Inflammatory macrophage treated with lipopolysaccharide for 4 hours (primary cell): ENCODE data around the gene OR9Q1.
"Not testable (repeated sequence)": the region's sequence is repeated elsewhere in the genome, so short reads cannot be mapped to it uniquely, and the experiment has no call there.

Source experiments
- DNase-seq: peaks from one replicate; pipeline ENCODE4 v3.0.0-alpha.2; 2020

Gene OR9Q1

GRCh38 chr11:58152781-58153180, 129.1 kb downstream of the OR9Q1 start:
- DNase-seq: no peak

GRCh38 chr11:58164389-58164788, 140.7 kb downstream of the OR9Q1 start:
- no peak for DNase-seq

- no peak for DNase-seq
Observed at GRCh38 chr11:58164990-58165389, 141.3 kb downstream of the OR9Q1 start.

GRCh38 chr11:58165504-58166106, 141.9 kb downstream of the OR9Q1 start:
- DNase-seq: no peak

- no peak for DNase-seq
Observed at GRCh38 chr11:58177409-58178054, 153.9 kb downstream of the OR9Q1 start.

GRCh38 chr11:58178444-58178843, 154.8 kb downstream of the OR9Q1 start:
- no peak for DNase-seq

- DNase-seq: no peak
Observed at GRCh38 chr11:58179648-58180047, 156.0 kb downstream of the OR9Q1 start.

GRCh38 chr11:58186938-58187337, 163.3 kb downstream of the OR9Q1 start:
- no peak for DNase-seq

GRCh38 chr11:58188770-58189169, 165.1 kb downstream of the OR9Q1 start, which contains the start of gene OR9Q2:
OR9Q2 (plus strand) TSS chr11:58189070; CDS start chr11:58190491, 1,421 bp downstream.
- DNase-seq: no peak

- no peak for DNase-seq
Observed at GRCh38 chr11:58192229-58192628, 168.5 kb downstream of the OR9Q1 start.

GRCh38 chr11:58193391-58193790, 169.7 kb downstream of the OR9Q1 start:
- DNase-seq: no peak

- DNase-seq: no peak
Observed at GRCh38 chr11:58195939-58196338, 172.3 kb downstream of the OR9Q1 start.

- no peak for DNase-seq
Observed at GRCh38 chr11:58199271-58199670, 175.6 kb downstream of the OR9Q1 start.

GRCh38 chr11:58204042-58204441, 180.4 kb downstream of the OR9Q1 start, which contains the start of gene OR1S2:
OR1S2 (minus strand) TSS chr11:58204142; CDS start chr11:58204142, 0 bp downstream.
- DNase-seq: no peak

- not testable (repeated sequence) for DNase-seq
Observed at GRCh38 chr11:58212420-58212819, 188.7 kb downstream of the OR9Q1 start, which contains the start of gene OR1S1. OR1S1 (plus strand) TSS chr11:58212720.

GRCh38 chr11:58216476-58216875, 192.8 kb downstream of the OR9Q1 start:
- no peak for DNase-seq

GRCh38 chr11:58222721-58223120, 199.0 kb downstream of the OR9Q1 start:
- DNase-seq: no peak

- no peak for DNase-seq
Observed at GRCh38 chr11:58227956-58228615, 204.4 kb downstream of the OR9Q1 start.
